LHCN-M2 (cell line): Measurements from ENCODE around the gene LRFN4. TPM values are rescaled to one million over a fixed set of nuclear protein-coding genes. Genes with fewer than 3 reads are reported as not detected.
"Not testable (repeated sequence)": the region's sequence is repeated elsewhere in the genome, so short reads cannot be mapped to it uniquely, and the experiment has no call there.

Experiments used
- DNase-seq: peaks from one replicate; pipeline ENCODE4 v3.0.0-alpha.2; 2012; ENCODE audit warnings: low read depth
- polyA plus RNA-seq: library from polyadenylated mRNA; unstranded; fragments of >200 nt; gene quantifications from one replicate; pipeline ENCODE4 v1.2.1, GENCODE V29; 2012; ENCODE audit warnings: missing spikeins
- total RNA-seq: library from RNA; depleted of rRNA; stranded (reverse); fragments of >200 nt; gene quantifications from 2 replicates; pipeline ENCODE4 v1.2.3, GENCODE V29; 2014; rRNA removed

Gene LRFN4
- total RNA-seq, result 14.1 and 16.9 TPM in 2 replicates
- 9.8 TPM for polyA plus RNA-seq

DNA sequence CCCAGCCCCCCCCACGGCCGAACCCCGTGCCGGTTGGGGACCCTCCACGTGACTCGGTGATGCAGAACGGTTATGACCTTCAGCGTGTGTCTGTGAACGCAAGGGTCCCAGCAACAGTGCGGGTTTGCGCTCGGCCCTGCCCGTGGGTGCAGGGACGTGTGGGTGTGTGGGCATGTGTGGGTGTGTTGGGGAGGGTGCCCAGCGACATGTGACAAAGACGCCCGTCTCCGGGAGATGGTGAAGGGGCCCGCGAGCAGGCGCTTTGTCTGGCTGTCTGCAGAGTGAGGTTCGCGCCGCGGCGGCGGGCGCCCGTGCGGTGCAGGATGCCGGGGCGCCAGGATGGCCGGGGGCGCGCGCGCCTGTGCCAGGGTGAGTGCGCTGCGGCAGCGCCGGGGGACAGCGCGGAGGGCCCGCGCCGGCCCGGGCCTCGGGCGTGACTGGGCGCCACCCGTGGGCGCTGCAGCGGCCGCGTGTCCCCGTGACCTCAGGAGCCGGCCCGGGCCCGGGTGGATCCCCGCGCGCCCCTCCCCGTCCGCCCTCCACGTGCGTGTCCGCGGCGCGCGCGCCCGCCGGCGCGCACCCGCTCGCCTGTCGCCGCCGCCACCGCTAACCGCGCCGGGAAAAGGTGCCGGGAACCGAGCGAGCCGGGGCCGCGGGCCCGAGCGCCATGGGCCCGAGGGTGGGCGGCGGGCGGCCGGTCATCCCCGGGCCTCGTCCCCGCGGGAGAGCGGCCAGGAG lies at the start of gene LRFN4:
TSS of gene LRFN4 (plus strand) at position 569 of the 738 bp plus-strand sequence. CDS start 681 bp downstream, outside the sequence.
- no peak for DNase-seq

DNA sequence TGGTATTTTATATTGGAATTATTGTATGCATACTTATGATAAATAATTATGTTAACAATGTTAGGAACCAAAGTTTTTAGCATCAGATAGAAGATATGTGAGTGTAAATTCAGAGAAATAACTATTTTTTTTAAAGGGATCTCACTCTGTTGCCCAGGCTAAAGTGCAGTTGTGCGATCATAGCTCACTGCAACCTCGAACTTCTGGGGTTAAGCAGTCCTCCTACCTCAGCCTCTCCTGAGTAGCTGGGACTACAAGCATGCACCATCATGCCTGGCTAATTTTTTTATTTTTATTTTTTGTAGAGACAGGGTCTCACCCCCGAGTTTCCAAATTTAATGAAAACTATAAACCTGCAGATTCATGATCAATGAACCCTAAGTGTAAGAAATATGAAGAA lies 47.3 kb upstream of the LRFN4 start:
- no peak for DNase-seq

DNA sequence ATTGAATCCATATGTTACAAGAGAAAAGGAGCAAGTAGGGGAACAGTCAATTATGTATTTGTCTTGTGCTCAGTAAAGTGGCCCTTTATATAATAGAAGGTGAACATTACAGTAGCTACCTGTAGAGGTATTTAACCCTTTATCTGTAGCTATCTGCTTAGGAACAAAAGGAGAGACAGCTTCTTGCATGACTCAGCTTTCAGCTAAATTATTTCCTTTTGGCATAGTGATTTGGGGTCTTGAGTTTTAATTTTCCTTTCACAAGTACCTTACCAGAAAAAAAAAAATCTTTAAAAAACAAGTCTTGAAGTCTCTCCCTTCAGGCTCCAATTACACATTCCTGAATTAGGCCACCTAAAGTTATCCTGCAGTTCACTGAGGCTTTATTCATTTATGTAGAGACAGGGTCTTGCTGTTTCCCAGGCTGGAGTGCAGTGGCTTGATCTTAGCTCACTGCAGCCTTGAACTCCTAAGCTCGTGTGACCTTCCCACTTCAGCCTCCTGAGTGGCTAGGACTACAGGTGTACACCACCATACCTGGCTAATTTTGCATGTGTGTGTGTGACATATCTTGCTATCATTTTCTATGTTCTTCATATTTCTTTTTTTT lies 46.2 kb upstream of the LRFN4 start:
- DNase-seq, result no peak

DNA sequence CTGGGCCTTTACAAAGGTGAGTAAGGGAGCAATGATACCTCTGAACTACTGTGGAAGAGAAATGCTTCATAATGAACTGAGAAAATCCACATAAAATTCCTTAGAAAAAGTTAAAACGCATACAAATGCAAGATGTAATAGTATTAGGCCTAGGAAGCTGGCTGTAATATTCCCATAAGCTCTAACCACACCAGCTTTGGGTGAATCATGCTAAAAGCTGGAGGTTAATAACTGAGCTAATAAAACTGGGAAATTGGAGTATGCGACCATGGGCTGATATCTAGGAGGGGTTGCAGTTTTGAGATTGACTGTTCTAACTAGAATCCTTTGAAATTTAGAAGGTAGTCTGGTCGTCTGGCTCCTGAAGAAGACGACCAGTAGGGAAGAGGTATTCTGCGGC lies 42.2 kb upstream of the LRFN4 start:
- DNase-seq, result no peak

DNA sequence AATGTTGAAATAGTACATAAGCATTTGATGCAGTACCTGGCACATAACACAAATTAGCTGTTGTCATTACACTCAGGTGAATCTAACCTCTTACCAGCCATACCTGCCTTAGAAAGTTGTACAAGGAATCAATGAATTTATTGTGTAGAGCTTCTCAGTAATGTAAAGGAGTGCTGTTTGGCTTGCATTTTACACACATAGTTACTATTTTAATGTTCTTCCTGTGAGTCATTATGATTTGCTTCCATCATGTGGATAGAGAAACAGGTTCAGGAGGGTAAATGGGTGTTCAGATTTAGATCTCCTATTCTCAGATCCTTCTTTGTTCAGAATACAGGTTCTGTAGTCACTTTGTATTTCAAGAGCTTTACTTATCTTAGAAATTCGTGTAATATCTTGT lies 41.2 kb upstream of the LRFN4 start:
- DNase-seq, result peak; percentile 5

DNA sequence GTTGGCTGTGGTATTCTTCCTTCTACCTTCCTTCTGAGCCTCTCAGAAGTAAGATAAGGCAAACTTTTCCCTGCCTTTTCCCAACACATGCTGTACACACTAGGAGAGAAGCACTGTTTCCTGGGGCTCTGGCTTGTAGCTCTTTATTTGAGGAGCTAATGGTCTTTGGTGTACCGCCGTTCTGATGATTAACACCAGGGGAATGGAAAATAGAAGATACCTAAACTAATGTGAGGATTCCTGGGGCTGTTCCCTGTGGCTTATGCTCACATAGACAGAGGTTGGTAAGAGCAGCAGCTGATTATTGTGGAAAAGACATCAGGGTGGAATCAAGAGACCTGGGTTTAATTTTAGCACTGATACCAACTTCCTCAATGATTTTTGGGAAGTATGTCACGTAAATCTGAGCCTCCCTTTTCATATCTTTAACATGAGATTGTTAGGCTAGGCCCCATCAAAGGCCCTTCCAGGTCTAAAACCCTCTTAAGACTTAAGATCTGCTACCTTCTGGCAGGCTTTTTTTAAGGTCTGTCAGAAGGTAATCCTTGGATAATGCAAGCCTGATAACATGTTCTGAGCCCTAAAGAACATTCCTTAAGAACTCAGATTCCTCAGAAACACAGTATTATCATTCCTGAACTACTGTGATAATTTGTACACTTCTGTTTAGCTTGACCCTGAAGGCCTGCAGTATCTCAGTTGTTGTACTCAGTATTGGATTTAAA lies 38.5 kb upstream of the LRFN4 start:
- peak; percentile 10 for DNase-seq

DNA sequence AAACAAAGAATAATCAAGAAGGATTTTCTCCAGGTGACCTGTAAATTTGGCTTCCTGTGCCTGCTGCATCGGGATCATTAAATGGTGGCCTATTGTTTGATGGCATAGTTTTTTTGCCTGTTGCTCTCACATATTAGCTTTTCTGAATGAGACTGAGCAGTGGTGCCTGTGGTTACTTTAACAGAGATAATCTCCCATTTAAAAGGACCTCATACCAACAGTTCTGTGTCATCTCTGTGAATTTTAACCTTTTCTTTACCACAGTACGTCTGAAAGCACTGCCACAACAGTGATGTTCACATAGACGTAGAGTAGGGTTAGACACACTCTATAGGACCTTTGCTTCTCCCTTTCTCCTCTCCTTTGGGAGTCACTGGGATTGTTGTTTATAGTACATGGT lies 36.5 kb upstream of the LRFN4 start:
- no peak for DNase-seq

DNA sequence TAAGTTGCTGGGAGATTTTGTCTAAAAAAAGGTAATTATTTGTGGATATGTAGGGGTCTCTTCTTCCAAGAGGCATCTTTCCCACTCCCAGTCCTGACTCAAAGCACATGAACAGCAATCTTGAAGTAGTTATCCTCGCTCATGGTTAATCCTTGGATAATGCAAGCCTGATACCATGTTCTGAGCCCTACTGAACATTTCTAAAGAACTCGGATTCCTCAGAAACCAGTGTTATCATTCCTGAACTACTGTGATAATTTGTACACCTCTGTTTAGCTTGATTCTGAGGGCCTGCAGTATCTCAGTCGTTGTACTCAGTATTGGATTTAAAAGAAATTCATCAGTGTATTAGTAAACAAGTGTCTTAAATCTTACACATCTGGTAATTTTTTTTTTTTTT lies 36.0 kb upstream of the LRFN4 start:
- no peak for DNase-seq

DNA sequence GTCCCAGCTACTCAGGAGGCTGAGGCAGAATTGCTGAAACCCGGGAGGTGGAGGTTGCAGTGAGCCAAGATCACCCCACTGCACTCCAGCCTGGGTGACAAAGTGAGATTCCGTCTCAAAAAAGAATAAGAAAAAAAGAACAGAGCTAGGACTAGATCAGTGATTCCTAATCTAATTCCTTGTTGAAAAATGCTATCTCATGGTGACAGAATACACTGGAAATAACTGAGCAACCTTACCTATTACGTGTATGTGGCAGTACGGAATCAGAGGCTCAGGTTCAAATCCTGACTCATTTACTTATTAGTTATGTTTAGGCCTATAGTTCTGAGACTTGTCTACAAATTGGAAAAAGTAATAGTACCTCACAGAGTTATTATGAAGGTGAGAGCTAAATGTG lies 33.2 kb upstream of the LRFN4 start:
- no peak for DNase-seq

DNA sequence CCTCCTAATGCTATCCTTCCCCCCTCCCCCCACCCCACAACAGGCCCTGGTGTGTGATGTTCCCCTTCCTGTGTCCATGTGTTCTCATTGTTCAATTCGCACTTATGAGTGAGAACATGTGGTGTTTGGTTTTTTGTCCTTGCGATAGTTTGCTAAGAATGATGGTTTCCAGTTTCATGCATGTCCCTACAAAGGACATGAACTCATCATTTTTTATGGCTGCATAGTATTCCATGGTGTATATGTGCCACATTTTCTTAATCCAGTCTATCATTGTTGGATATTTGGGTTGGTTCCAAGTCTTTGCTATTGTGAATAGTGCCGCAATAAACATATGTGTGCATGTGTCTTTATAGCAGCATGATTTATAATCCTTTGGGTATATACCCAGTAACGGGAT lies 32.3 kb upstream of the LRFN4 start:
- not testable (repeated sequence) for DNase-seq

DNA sequence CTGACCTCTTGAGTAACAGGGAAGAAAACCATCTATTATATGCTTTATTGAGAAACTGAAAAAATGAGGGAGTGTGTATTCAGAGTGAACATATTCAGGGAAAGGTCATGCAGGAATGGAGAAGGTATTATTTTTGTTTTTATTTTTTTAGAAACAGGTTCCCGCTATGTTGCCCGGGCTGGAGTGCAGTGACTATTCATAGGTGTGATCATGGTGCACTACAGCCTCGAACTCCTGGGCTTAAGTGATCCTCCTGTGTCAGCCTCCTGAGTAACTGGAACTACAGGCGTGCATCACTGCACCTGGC lies 22.4 kb upstream of the LRFN4 start:
- no peak for DNase-seq

DNA sequence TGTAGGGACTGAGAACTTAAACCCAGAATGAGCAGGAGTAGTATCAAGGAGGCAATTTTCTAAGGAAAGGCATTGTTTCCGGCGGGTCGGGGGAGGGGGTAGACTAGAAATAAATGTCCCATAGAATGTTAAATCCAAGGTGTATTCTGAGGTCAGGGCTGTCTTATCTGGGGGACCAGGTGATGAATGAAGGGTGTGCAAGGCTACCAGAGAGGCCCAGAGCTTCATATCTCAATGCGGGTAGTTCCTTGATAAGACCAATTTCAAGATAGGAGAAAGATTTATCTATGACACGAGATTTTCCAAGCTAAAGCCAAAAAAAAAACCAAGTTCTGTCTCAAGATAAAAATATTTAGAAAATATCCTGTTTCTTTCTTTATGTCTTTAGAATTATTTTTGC lies 21.9 kb upstream of the LRFN4 start:
- DNase-seq, result no peak

DNA sequence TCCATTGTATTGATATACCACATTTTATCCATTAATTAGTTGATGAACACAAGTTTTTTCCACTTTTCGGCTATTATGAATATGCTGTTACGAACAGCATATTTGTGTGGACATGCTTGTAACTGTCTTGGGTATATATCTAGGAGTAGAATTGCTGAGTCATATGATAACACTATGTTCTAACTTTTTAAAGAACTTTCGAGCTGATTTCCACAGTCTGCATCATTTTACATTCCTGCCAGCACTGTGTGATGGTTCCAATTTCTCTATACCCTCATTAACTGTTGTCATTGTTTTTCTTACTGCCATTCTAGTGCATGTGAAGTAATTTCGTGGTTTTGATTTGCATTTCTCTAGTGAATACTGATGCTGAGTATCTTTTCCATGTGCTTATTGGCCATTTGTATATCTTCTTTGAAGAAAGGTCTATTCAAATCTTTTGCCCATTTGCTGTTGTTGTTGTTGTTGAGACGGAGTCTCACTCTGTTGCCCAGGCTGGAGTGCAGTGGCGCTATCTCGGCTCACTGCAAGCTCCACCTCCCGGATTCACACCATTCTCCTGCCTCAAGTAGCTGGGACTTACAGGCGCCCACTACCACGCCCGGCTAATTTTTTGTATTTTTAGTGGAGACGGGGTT lies 21.0 kb upstream of the LRFN4 start:
- peak; percentile 74 for DNase-seq

DNA sequence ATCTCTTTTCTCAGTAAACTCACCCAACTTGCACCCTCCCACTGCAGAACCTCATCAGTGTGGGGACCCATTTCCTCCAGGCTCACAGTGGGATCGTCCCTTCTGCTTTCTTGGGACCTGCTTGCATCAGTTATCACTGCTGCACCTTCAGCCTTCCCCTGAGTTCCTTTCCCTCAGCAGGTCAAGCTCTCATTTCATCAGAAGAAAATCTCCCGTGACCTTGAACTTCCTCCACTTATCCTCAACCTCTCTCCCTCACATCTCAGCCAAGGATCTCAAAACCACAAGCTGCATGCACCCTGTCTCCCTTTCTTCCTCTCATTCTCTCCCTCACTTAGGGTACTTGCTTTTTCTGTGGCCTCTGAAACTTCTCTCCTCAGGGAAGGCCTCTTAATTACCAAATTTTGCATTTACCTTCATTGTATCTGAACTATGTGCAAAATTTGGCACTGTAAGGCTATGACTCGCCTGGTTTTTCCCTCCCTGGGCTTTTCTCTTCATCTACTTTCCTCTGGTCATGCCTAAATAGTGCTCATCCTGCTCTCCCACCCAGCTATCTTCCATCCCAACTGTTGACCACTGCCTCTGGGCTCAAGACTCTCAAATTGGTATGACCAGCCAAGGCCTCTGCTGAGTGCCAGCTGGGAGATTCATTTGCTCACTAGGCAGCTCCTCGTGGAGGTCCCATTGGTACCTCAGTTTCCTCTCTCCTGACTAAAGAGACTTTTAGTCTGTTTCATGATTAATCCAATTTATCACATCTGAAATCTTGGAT lies 16.4 kb upstream of the LRFN4 start:
- DNase-seq, result no peak

DNA sequence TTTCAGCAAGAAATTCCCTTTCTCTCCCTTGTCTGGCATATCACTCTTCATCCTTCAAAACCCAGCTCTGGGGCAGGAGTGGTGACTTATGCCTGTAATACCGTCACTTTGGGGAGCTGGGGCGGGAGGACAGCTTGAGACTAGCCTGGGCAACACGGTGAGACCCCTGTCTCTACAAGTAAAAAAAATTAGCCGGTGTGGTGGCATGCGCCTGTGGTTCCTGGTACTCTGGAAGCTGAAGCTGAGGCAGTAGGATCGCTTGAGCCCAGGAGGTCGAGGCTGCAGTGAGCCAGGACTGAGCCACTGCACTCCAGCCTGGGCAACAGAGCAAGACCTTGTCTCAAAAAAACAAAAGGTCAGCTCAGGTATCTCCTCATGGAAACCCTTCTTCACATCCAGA lies 15.0 kb upstream of the LRFN4 start:
- no peak for DNase-seq

DNA sequence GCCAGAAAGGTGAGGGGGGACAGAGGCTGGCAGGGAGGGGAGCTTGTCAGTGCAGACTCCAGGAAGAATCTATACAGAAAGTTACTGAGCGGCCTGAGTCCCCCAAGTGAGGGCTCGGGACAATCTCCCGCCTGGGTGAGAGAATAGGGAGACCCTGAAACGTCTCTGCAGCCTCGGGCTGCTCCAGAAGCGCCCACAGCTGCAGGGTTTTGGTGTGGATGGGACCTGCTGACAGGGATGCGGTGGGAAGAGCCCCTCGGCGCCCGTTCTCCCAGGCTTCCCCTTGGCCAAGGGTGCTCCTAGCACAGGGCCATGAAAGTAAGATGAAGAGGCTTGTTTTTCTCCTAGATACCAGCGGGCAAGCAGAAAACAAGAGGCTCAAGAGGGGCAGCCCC lies 14.4 kb upstream of the LRFN4 start:
- DNase-seq, result no peak

DNA sequence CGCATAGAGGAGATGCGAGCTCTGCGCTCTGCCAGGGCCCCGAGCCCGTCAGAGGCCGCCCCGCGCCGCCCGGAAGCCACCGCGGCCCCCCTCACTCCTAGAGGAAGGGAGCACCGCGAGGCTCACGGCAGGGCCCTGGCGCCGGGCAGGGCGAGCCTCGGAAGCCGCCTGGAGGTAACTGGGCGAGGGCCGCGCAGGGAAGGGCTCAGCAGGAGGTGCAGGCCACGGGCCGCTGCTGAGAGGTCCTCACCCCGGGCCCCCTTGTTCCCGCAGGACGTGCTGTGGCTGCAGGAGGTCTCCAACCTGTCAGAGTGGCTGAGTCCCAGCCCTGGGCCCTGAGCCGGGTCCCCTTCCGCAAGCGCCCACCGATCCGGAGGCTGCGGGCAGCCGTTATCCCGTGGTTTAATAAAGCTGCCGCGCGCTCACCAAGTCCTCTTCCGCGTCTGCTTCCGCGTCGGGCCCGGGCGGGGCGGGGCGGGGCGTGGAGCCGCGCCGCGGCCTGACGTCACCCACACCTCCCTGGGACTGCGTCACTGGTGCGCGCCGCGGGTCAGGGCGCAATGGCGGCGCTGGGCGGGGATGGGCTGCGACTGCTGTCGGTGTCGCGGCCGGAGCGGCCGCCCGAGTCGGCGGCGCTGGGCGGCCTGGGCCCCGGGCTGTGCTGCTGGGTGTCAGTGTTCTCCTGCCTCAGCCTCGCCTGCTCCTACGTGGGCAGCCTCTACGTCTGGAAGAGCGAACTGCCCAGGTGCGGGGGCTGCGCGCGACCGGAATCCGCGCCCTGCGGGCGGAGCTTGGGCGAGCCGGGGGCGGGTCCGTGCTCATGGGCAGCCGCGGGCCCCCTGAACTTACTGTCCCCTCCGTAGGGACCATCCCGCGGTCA lies 13.7 kb upstream of the LRFN4 start, which contains the start of gene RCE1:
TSS of gene RCE1 (plus strand) at position 546 of the 880 bp plus-strand sequence. CDS start at position 561, 15 bp downstream.
- DNase-seq, result peak; percentile 84

DNA sequence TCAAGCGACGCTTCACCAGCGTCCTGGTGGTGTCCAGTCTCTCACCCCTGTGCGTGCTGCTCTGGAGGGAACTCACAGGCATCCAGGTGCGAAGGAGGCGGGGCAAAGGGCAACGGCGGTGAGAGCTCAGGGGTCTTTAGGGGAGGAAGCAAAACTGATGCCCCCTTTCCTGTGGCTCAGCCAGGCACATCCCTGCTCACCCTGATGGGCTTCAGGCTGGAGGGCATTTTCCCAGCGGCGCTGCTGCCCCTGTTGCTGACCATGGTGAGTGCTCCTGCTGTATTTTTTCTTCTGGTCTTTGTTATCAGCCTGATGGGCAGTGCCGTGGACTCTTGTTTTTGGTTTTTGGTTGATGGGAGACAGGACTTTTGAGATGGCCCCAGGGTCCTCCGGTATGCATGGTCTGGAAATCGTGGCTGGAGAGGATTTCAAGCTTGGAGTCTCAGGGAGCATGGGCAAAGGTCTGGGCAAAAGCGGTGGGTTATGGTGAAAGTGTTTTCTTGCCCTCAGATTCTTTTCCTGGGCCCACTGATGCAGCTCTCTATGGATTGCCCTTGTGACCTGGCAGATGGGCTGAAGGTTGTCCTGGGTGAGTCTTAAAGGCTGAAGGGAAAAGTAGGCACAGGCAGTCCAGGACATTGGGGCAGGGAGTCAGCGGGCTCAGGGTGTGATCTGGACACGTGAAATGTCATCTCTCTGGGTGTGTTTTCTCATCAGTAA lies 12.9 kb upstream of the LRFN4 start:
- no peak for DNase-seq

DNA sequence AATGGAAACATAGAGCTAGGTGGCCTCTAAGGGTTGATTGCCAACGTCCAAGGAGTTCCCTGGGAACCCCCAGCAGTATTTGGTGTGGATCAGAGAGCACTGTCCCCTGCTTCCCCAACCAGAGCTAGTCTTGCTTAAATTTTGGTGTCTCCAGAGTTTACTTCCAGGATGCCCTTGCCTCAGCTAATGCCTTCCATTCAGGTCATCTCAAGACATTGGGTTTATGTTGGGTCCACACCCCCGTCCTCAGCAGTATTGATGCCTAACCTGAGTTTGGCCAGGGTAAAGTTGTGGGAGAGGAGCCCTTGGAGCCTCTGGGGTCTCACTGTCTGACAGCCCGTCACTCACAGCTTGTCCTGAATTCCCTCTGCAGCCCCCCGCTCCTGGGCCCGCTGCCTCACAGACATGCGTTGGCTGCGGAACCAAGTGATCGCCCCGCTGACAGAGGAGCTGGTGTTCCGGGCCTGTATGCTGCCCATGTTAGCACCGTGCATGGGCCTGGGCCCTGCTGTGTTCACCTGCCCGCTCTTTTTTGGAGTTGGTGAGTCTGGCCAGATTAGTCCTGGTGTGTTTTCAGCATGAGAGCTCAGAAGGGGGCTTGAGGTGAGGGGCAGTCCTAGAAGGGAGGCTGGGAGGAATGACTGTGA lies 12.2 kb upstream of the LRFN4 start:
- DNase-seq, result no peak
